ENCODE data around the gene FAM89A. TPM values are rescaled to one million over a fixed set of nuclear protein-coding genes. Genes with fewer than 3 reads are reported as not detected.

FAM89A gene
- total and polyA plus RNA-seq, 9 of the 15 experiments (the other 6 are each of a cell fraction or from before 2014, with no cell fraction given) = 8.7 to 66.2 (median 43.3) TPM

DNA sequence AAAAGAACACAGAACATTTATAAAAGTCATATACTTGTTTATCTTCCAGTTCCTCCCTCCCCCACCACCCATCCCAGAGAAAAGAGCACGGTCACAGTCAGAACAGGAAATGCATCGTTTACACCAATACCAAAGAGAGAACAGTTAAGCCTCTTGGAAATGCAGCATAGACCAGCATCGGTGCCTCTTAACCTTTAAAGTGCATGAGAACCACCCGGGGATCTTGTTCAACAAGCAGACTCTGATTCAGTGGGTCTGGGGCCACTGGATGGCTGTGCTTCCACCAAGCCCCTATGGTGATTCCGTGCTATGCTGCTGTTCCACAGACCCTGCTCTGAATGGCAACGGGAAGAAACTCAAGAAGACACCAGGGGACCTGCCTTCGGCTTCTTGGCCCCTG lies 19.2 kb downstream of the FAM89A start:
- CTCF ChIA-PET (ENCODE audit: low intra/inter-chr PET ratio) = no interaction called here
- POLR2A ChIA-PET = interaction anchor here (0.6 to 1.1 kb wide), 2 partner anchors 18 to 171 kb away, joined by 3 to 4 read pairs; no protein-coding TSS in a partner anchor
- TF ChIP-seq TBL1XR1 (IDR thresholded peaks at IDR 0.05; ENCODE audit: low read length in 2 of 2) (no peak), ATF1 (CRISPR knock-in tag; IDR thresholded peaks at IDR 0.05) (no peak), ATF1 (tag; IDR thresholded peaks at IDR 0.05) (no peak), NR2C1 (IDR thresholded peaks at IDR 0.05) (no peak), NR2C1 (tag; IDR thresholded peaks at IDR 0.05) (no peak), RBBP5 (IDR thresholded peaks at IDR 0.05; ENCODE audit: borderline replicate concordance, insufficient read depth, low read length, poor library complexity, severe bottlenecking) (no peak)
- no peak overlapping the region for H2AFZ ChIP-seq (ENCODE audit: low read depth, low read length)
- H3K4me2 ChIP-seq (ENCODE audit: insufficient read depth, low read length) = no peak overlapping the region
- peak; percentile 19; the same call in 2 of the 3 replicates for ATAC-seq
- no peaks in the 10 kb centered on the region for H3K9me3 ChIP-seq (replicated peaks; ENCODE audit: control insufficient read depth, insufficient read depth, low read depth, low read length)
- FAIRE-seq = no peak
- H3K36me3 ChIP-seq (ENCODE audit: control insufficient read depth, insufficient read depth, low read length) = peaks cover 35% of the 10 kb centered on the region; the same call in 2 of the 3 replicates
- no peak overlapping the region for H3K4me3 ChIP-seq
- BruUV-seq (replicated peaks) = no TSS peak
- no peaks in the 10 kb centered on the region; a peak in 1 of 5 replicates for H3K4me1 ChIP-seq (replicated peaks in 1 of 2; ENCODE audit: control insufficient read depth in 2 of 2, insufficient read depth in 2 of 2, low read length in 2 of 2)
- WGBS (ENCODE audit: insufficient coverage, low coverage, missing lambda C conversion rate) = 55% methylated on average over 7 of the region's 7 CpGs
- DNase-seq (ENCODE audit: extremely low read depth in 1 of 4, low spot score in 3 of 4) = no peak
- intact Hi-C loops (cut with micrococcal nuclease) (no loop called here), in situ Hi-C loops (cut with MboI) (no loop called here)
- no peaks in the 10 kb centered on the region for H3K27me3 ChIP-seq (ENCODE audit: control insufficient read depth in 2 of 2, insufficient read depth in 2 of 2, low read length in 2 of 2)
- H3K9ac ChIP-seq (ENCODE audit: insufficient read depth in 1 of 2, low read depth in 2 of 2, low read length in 2 of 2) = no peak overlapping the region
- H3K9me1 ChIP-seq (ENCODE audit: control insufficient read depth, insufficient read depth, low read length) = no peaks in the 10 kb centered on the region
- H4K20me1 ChIP-seq (replicated peaks; ENCODE audit: control insufficient read depth, insufficient read depth, low read length) = no peaks in the 10 kb centered on the region; the same call in 1 of the 2 replicates
- no peak overlapping the region for H3K27ac ChIP-seq (ENCODE audit: extremely low read depth, low read depth, low read length)
- no peaks in the 10 kb centered on the region for H3K79me2 ChIP-seq (ENCODE audit: control insufficient read depth, insufficient read depth, low read length)

DNA sequence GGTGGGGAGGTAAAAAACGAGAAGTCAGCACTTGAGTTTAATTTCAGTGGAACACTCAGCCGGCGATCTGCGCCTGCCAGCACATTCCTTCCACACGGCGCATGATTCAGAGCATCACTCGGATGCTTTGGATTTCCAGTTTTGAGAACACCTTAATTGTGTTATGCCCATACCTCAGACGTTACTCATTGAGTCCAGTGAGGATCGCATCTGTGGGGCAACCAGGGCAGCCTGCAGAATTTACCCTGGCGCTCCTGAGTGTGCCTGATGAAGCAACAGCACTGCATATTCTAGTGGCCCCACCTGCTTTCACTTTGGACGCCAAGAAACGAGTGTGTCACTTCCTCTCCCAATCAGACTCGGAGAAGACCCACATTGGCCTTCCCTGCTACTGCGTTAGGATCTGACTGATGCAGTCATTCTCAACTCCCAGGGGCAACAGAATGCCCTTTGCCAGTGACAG lies 19.9 kb downstream of the FAM89A start:
- H3K9ac ChIP-seq (ENCODE audit: insufficient read depth in 1 of 2, low read depth in 2 of 2, low read length in 2 of 2) = no peak overlapping the region
- CTCF ChIA-PET (ENCODE audit: low intra/inter-chr PET ratio) = no interaction called here
- no peak overlapping the region for H2AFZ ChIP-seq (ENCODE audit: low read depth, low read length)
- TF ChIP-seq HIVEP1 (CRISPR knock-in tag; IDR thresholded peaks at IDR 0.05) = no peak
- TF ChIP-seq ZC3H11A (IDR thresholded peaks at IDR 0.05; ENCODE audit: low read depth, low read length) = no peak
- no peak for TF ChIP-seq POLR3G (IDR thresholded peaks at IDR 0.05; ENCODE audit: extremely low read depth, insufficient read length, insufficient replicate concordance)
- no peak for TF ChIP-seq CBFB (CRISPR knock-in tag; IDR thresholded peaks at IDR 0.05)
- no peak for TF ChIP-seq HNRNPL (IDR thresholded peaks at IDR 0.05; ENCODE audit: low read depth, low read length)
- 0 out of 2 replicates have a peak, but pooled peaks have one; percentile 2 for TF ChIP-seq SPI1 (IDR thresholded peaks at IDR 0.05; ENCODE audit: borderline replicate concordance, low read depth, low read length)
- TF ChIP-seq, protein P1, sequence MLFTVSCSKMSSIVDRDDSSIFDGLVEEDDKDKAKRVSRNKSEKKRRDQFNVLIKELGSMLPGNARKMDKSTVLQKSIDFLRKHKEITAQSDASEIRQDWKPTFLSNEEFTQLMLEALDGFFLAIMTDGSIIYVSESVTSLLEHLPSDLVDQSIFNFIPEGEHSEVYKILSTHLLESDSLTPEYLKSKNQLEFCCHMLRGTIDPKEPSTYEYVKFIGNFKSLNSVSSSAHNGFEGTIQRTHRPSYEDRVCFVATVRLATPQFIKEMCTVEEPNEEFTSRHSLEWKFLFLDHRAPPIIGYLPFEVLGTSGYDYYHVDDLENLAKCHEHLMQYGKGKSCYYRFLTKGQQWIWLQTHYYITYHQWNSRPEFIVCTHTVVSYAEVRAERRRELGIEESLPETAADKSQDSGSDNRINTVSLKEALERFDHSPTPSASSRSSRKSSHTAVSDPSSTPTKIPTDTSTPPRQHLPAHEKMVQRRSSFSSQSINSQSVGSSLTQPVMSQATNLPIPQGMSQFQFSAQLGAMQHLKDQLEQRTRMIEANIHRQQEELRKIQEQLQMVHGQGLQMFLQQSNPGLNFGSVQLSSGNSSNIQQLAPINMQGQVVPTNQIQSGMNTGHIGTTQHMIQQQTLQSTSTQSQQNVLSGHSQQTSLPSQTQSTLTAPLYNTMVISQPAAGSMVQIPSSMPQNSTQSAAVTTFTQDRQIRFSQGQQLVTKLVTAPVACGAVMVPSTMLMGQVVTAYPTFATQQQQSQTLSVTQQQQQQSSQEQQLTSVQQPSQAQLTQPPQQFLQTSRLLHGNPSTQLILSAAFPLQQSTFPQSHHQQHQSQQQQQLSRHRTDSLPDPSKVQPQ (CRISPR knock-in tag; IDR thresholded peaks at IDR 0.05; ENCODE audit: borderline replicate concordance) = no peak
- no peak for TF ChIP-seq HMG20A (CRISPR knock-in tag; conservative IDR thresholded peaks at IDR 0.05)

More for the DNA sequence above, 19.9 kb downstream of the FAM89A start:
- no peaks in the 10 kb centered on the region; the same call in 1 of the 2 replicates for H4K20me1 ChIP-seq (replicated peaks; ENCODE audit: control insufficient read depth, insufficient read depth, low read length)
- H3K4me2 ChIP-seq (ENCODE audit: insufficient read depth, low read length) = no peak overlapping the region
- WGBS (ENCODE audit: insufficient coverage, low coverage, missing lambda C conversion rate) = 77% methylated on average over 14 of the region's 14 CpGs
- ATAC-seq = no peak
- no peak overlapping the region for H3K4me3 ChIP-seq
- no peaks in the 10 kb centered on the region for H3K9me1 ChIP-seq (ENCODE audit: control insufficient read depth, insufficient read depth, low read length)
- FAIRE-seq = no peak
- H3K36me3 ChIP-seq (ENCODE audit: control insufficient read depth, insufficient read depth, low read length) = peaks cover 32% of the 10 kb centered on the region; the same call in 2 of the 3 replicates
- DNase-seq (ENCODE audit: extremely low read depth in 1 of 4, low spot score in 3 of 4) = no peak
- no peaks in the 10 kb centered on the region for H3K27me3 ChIP-seq (ENCODE audit: control insufficient read depth in 2 of 2, insufficient read depth in 2 of 2, low read length in 2 of 2)
- intact Hi-C loops (cut with micrococcal nuclease) (no loop called here), in situ Hi-C loops (cut with MboI) (no loop called here)
- no TSS peak for BruUV-seq (replicated peaks)
- H3K9me3 ChIP-seq (replicated peaks; ENCODE audit: control insufficient read depth, insufficient read depth, low read depth, low read length) = no peaks in the 10 kb centered on the region
- H3K27ac ChIP-seq (ENCODE audit: extremely low read depth, low read depth, low read length) = no peak overlapping the region
- H3K4me1 ChIP-seq (replicated peaks in 1 of 2; ENCODE audit: control insufficient read depth in 2 of 2, insufficient read depth in 2 of 2, low read length in 2 of 2) = no peaks in the 10 kb centered on the region; a peak in 1 of 5 replicates
- POLR2A ChIA-PET = interaction anchor here (1.2 kb wide), 1 partner anchor 33 kb away, joined by 3 read pairs; no protein-coding TSS in a partner anchor
- no peaks in the 10 kb centered on the region for H3K79me2 ChIP-seq (ENCODE audit: control insufficient read depth, insufficient read depth, low read length)

Measured in K562 (cell line).